ENCODE results near the gene STXBP2.

DNA sequence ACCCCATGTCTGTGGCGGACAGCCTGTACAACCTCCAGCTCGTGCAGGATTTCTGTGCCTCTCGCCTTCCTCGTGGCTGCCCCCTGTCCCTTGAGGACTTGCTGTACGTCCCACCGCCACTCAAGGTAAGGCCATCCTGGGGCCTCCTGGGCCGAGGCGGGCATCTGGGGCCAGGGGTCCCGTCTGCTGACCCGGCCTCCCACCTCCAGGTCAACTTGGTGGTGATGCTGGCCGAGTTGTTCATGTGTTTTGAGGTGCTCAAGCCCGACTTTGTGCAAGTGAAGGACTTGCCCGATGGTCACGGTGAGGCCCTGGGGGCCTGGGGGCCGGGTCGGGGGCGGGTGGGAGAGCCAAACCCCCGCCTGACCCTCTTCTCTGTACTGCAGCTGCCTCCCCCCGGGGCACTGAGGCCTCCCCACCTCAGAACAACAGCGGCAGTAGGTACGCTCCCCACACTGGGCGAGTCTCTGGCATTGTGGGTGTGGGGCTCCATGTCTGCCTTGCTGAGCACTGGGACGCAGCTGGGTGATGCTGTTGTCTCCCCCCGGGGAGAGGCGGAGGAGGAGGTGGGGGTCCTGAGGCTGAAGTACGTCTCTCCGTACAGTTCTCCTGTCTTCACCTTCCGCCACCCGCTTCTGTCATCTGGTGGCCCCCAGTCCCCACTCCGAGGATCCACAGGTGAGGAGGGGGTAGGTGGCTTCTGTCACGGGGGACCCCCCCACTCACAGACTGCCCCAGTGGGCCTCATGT, 26.2 kb upstream of the STXBP2 start:
- TF ChIP-seq, protein P1, sequence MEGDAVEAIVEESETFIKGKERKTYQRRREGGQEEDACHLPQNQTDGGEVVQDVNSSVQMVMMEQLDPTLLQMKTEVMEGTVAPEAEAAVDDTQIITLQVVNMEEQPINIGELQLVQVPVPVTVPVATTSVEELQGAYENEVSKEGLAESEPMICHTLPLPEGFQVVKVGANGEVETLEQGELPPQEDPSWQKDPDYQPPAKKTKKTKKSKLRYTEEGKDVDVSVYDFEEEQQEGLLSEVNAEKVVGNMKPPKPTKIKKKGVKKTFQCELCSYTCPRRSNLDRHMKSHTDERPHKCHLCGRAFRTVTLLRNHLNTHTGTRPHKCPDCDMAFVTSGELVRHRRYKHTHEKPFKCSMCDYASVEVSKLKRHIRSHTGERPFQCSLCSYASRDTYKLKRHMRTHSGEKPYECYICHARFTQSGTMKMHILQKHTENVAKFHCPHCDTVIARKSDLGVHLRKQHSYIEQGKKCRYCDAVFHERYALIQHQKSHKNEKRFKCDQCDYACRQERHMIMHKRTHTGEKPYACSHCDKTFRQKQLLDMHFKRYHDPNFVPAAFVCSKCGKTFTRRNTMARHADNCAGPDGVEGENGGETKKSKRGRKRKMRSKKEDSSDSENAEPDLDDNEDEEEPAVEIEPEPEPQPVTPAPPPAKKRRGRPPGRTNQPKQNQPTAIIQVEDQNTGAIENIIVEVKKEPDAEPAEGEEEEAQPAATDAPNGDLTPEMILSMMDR (conservative IDR thresholded peaks at IDR 0.05; ENCODE audit: low read depth, low read length) = no peak
- TF ChIP-seq EZH2 (IDR thresholded peaks at IDR 0.05; ENCODE audit: low read length, unreplicated experiment) = no peak
- TF ChIP-seq EZH2phosphoT487 (IDR thresholded peaks at IDR 0.05; ENCODE audit: borderline replicate concordance, low read length) = no peak

Data from PC-3 (cell line).